IPS DF 4.7 (cell line): Measurements from ENCODE around the gene MYO1H.

ENCODE experiments used
- DNase-seq: peaks from one replicate; pipeline ENCODE4 v3.0.0-alpha.2; 2013; ENCODE audit warnings: low spot score; ENCODE audit errors: extremely low read depth

MYO1H gene

GRCh38 chr12:109448707-109449390 lies 101.1 kb downstream of the MYO1H start:
- no peak for DNase-seq

DNA sequence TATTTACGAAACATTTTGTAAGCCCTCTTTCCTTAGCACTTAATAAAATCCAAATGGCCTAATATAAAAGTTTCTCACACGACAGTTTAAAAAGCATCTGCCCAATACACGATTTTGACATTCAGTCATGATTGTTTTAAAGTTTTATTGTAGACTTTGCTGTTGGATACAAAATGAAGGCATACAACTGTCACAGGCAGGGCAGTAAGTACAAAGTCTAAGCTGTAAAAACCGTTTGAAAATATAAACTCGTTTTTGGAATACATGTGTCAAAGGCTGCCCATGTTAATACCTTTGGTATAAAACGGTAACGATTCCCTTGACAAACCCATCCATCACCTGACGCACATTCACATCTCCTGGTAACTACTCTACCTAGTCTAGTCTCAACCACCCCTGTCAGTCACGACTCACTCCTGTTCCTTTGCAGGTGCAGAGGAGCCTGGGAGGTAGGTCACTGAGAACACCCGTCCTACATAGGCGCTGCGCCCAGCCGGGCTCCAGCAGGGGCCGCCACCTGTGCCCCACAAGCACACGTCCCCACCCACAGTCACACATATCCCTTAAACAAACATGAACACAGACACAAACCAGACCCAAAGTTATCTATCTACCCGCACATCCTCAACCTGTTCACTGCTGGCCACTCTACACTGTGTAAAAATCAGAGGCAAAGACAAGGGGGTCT lies 102.3 kb downstream of the MYO1H start:
- DNase-seq: no peak

GRCh38 chr12:109450980-109451379 lies 103.3 kb downstream of the MYO1H start:
- DNase-seq: no peak

GRCh38 chr12:109451400-109451799 lies 103.7 kb downstream of the MYO1H start:
- no peak for DNase-seq

GRCh38 chr12:109452489-109452888 lies 104.8 kb downstream of the MYO1H start:
- no peak for DNase-seq

- DNase-seq: no peak
These were observed 108.0 kb downstream of the MYO1H start for GRCh38 chr12:109455706-109456105.

GRCh38 chr12:109458086-109458485 lies 110.4 kb downstream of the MYO1H start:
- DNase-seq: no peak

GRCh38 chr12:109458771-109459208 lies 111.1 kb downstream of the MYO1H start:
- DNase-seq: no peak

DNA sequence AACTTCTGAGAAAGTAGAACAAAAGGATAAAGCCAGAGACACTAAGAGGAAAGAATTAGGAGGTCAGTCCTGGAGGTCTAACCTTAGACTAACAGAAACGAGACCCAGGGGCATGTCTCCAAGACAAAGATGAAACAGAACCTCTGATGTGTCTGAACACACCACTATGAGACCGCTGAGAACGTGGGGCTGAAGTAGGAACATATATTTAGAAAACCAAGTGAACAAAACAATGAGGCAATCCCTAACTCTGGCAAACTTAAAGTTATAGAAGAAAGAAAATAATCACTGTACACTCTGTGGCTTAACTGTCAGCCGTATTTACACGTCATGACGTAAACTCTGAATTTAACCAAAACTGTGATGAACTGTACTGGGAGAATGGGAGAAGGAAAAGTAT lies 111.5 kb downstream of the MYO1H start:
- DNase-seq: no peak

DNA sequence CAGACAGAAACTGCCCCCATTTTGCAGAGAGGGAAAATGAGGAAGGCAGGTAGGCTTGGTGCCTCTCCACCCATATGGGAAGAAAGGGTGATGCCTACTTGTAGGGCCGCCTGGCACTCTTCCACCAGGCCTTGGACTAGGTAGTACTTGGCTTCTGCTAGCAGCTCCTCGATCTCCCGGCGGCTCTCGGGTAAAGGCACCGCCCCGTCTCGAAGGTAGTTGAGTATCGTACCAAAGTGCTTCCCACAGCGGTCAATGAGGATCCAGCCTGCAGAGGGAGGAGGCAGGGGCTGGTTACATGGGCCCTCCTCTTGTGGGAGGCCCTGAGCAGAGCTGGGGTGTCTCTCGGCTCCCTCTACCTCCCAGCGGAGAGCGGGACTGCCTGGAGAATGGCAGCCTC lies 112.8 kb downstream of the MYO1H start:
- no peak for DNase-seq

- DNase-seq: no peak
These were observed 113.5 kb downstream of the MYO1H start for GRCh38 chr12:109461049-109461845.

GRCh38 chr12:109461846-109462756 lies 114.4 kb downstream of the MYO1H start:
- DNase-seq: no peak

- DNase-seq: no peak
These were observed 115.4 kb downstream of the MYO1H start for GRCh38 chr12:109462868-109463692.

GRCh38 chr12:109463756-109464155 lies 116.1 kb downstream of the MYO1H start:
- DNase-seq: no peak

- DNase-seq: no peak
These were observed 117.1 kb downstream of the MYO1H start for GRCh38 chr12:109464642-109465351.

GRCh38 chr12:109466305-109466704 lies 118.6 kb downstream of the MYO1H start:
- no peak for DNase-seq

- DNase-seq: no peak
These were observed 119.1 kb downstream of the MYO1H start for GRCh38 chr12:109466821-109467220.

GRCh38 chr12:109467978-109468676 lies 120.4 kb downstream of the MYO1H start:
- DNase-seq: no peak

DNA sequence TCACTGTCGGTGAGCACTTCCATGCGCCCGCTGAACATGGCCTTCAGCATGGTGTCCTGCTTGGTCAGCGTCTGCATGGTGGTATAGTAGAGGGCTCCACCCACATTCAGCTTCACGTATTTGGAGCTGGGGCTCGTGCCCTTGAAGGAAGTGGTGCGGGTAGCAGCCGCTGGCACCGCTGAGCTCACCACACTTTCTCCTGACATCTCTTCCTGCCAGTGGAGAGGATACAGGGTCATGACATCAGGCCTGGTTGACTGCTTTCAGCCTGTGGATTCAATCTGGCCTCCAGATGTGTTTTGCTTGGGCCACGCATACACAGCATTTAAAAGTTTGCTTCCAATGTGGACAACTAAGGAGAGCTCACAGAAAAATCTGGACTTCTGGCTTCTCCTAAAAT lies 121.8 kb downstream of the MYO1H start:
- no peak for DNase-seq
